T-helper 9 cell (primary cell): ENCODE results near the gene AGAP1.

Source experiments
- DNase-seq: peaks from one replicate; pipeline ENCODE4 v3.0.0-alpha.2; 2020

The AGAP1 gene

DNA sequence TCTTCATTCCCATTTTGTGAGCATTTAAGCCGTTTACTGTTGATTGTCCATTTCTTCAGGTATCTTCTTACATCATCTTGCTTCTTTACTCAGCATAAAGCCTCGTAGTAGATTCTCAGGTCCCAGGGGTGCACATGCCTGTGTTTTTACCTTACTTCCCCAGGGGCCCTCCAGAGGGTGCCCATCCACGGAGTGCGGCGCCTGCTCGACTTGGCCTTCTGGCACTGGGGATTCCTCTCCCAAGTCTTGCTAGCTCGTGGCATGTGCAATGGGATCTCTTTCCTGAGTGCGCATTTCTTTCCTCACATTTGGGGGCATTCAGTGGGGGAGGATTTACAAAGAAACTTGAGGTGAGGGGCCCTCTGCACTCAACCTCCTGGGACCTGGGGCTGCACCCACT is 148.1 kb downstream of the AGAP1 start:
- no peak for DNase-seq

DNA sequence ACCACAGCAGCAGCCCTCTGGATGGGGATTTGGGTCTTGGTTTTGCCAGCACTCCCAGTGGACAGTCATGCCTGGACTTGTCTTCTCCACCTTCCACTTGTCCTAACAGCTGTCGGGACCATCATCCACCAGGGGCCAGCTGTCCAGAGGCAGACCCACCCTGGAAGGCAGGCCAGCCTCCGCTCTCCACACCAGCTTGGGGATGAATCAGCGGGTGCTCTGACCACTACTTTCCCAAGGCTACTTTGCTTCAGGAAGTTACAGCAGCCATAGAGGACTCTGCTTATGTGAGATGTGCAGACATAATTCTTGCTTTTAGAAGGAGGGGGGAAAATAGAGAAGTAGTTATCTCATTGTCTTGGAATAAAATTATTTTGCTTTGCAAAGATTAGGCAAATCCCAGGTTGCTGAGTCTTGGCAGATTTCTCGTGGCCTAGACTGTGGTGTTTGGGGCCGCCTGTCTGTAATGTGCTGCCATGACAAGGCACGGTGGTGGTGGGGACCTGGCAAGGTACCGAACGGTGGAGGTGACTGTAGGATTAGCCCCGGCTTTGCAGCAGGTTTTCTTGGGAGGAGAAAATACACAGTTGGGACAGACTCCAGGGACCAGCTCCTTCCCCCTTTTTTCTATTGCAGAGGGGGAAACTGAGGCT is 148.7 kb downstream of the AGAP1 start:
- no peak for DNase-seq

- no peak for DNase-seq
Measured at GRCh38 chr2:235643680-235644511, 150.1 kb downstream of the AGAP1 start.

- no peak for DNase-seq
Measured at GRCh38 chr2:235647264-235647663, 153.4 kb downstream of the AGAP1 start.

GRCh38 chr2:235647877-235648276 is 154.0 kb downstream of the AGAP1 start:
- DNase-seq, result no peak

DNA sequence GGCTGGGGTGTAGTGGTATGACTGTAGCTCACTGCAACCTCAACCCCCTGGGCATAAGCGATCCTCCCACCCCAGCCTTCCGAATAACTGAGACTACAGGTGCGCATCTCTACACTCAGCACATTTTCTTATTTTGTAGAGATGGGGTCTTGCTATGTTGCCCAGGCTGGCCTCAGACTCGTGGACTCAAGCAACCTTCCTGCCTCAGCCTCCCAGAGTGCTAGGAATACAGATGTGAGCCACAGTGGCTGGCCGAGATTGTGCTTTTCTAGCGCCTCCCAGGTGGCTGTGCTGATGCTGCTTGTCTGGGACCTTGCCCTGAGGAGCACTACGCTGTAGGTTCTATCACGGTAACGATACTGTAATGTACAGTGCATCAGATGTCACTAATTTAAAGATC is 155.6 kb downstream of the AGAP1 start:
- no peak for DNase-seq

DNA sequence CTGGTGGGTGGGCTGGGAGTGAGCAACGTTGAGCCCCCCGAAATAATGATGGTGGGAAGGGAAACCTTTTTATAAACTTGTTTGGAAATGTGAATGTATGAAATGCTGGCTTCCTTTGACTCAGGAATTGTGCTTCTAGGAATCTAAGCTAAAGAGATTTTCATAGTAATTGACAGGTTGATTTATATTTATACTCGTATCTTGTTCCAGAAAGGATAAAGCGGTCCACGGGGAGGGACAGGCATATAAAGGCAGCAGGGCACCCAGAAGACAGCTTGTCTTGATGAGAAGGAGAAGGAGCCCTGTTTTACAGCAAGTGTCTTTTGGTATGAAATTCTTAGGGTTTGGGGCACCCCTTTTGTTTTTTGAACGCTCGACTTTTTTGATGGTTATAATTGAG is 157.8 kb downstream of the AGAP1 start:
- no peak for DNase-seq

DNA sequence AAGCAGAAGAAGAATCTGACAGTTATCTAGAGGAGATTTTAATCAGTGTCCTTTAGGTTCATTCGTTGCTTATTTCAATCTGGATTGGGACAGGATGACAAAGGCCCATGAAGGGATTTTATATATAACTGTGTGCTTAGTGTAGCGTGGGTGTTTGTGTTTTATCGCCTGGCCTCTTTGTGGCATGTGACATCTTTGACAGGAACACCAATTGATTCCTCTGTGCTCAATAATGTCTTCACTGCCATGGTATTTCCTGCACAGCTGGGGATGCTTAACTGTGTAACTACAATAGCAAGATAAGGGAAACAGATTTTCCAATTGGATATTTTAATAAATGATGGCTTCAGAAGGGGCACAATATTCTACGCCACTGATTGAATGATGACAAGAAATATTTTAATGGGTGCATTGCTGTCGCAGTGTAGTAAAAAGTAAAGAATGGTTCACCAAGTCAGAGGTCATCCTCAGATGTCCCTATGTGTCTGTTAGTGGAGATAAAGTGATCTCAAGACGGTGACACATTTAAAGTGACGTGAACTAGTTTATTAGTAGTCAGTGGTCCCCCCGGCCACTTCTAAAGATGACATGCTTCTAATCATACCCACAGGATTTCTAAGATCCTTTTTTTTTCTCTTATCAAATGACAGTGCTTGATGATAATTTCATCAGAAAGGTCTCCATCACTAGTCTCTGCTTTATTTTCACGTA is 160.4 kb downstream of the AGAP1 start:
- DNase-seq, result no peak

DNA sequence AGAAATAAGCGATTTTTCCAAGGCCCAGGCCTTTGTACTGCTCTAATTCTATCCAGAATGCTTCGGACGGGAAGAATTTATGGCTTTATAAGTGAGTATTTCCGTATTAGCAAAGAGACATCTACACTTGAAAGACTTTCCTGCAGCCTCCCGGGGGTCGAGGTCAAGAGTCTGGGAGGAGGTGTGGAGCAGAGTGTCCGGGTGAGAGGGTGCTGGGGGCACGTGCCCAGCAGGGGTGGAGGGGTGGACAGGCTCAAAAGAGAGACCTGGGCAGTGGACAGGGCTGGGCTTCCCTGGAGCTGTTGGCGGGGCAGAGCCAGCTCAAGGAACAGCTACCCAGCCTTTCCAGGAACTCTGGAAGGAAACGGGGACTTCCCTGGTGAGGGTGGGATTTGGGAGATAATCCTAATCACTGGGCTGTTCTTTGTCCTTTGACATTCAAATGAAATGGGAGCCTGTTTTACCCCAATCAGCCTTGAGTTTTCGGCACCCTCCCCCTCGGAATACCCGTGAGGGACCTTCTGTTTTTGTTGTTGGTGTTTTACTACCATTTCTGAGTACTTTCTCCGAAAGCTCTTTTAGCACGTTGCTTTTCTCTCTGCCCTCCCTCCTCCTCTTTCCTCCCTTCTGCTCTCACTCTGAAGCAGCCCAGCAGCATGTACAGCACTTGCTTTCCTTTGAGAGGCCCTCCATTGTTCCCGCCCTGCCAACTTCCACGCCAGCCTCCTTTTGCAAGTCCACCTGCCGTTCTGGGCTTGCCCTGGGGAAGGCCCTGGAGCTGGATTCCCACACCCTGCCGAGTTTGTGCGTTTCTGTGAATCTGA is 164.7 kb downstream of the AGAP1 start:
- DNase-seq, result no peak

DNA sequence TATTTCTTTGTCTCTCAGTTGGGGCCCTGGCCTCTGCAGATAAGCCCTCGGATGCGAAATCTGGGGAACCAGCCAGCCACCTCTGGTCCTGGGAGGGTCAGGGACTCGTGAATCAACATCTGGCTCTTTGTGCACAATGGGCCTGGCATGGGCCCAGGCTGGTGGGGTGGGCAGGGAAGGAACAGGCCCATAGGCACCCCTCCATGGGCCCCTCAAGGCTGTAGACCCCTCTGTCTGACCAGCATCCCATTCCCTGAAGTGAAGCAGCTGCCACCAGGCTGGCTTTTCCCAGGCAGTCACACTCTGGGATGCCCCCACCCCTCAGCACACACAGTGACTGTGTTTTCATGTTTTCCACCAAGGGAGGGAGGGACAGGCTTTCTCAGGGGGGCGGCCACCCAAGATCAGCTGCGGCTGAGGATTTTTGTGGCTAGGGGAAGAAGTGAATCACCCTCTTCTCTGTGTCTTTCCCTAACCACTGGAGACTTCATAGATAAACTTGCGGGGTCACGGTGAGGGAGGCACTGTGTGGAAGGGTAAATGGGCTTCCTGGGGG is 166.0 kb downstream of the AGAP1 start:
- no peak for DNase-seq

DNA sequence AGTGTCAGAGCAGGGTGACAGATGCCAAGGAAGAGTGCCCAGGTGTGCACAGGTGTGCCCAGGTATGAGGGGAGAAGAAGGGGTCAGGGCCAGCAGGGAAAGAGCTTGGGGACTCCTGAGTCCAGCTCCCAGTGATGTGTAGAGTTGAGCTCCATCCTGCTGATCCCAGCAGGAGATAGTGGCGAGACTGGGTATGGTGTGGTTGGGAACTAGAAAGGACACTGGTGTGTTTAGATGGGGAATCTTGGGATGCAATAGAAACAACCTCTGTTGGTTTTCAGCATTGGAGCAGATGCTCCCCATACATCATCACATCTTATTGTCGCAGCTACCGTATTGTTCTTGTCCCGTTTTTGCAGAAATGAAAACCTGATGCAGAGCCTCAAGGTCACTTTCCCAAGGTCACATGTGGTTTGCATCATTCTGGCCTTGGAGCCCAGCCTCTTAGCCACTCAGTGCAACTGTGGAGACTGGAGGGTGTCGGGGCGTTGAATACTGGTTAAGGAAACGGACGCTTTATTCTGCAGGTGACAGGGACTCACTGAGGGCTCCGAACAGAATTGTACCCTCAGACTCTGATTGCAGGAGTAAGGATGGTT is 166.7 kb downstream of the AGAP1 start:
- DNase-seq, result no peak

GRCh38 chr2:235661167-235661937 is 167.5 kb downstream of the AGAP1 start:
- DNase-seq, result no peak

DNA sequence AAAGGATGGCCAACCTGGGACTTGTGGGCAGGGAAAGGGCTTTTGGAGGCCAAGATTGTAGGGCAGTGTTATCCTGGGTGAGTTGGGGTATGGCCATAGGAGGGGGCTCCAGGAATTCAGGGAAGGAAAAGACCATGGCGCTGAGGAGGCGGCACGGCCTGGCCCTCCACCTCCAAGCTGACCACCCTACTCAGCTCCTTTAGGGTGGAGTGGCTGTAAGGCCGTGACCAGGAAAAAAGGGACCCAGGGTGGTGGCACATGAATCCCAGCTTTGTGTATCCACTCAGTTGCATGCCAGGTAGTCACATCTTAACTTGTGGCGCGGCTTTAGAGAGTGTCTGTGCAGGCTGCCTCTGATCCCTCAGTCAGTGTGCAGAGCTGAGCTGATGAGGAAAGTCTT is 168.1 kb downstream of the AGAP1 start:
- no peak for DNase-seq

- DNase-seq, result no peak
Measured at GRCh38 chr2:235663875-235664274, 170.0 kb downstream of the AGAP1 start.

GRCh38 chr2:235665661-235666212 is 171.9 kb downstream of the AGAP1 start:
- DNase-seq, result no peak

DNA sequence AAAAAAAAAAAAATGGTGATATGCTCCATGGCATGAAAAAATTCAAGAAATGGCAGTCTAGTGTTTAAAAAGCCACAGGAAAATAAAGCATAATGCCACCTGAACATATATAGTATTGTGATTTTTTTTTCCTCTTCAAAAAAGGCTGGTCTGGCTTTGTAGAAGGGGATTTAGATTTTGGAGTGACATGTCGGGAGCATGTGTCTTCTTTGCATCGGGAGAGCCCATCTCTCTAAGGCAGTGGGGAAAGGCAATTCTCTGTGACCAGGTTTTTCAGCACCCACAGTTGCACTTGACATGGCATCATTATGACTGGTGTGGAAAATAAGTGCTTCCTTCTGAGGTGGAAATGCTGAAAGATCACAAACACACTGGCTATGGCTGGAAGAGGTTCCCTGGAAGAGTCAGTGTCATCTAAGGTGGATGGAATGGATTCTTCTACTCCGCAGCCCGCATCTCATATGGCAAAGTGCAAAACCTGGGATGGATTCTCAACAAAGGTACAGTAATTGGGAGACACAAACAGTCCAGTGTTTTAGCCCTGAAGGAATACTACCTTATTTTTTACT is 172.5 kb downstream of the AGAP1 start:
- DNase-seq, result peak; percentile 7

- no peak for DNase-seq
Measured at GRCh38 chr2:235668782-235669181, 174.9 kb downstream of the AGAP1 start.

GRCh38 chr2:235669269-235669831 is 175.5 kb downstream of the AGAP1 start:
- DNase-seq, result peak; percentile 43

- no peak for DNase-seq
Measured at GRCh38 chr2:235669983-235670962, 176.4 kb downstream of the AGAP1 start.
